ENCODE measurements around the gene SLC7A1.

The SLC7A1 gene

DNA sequence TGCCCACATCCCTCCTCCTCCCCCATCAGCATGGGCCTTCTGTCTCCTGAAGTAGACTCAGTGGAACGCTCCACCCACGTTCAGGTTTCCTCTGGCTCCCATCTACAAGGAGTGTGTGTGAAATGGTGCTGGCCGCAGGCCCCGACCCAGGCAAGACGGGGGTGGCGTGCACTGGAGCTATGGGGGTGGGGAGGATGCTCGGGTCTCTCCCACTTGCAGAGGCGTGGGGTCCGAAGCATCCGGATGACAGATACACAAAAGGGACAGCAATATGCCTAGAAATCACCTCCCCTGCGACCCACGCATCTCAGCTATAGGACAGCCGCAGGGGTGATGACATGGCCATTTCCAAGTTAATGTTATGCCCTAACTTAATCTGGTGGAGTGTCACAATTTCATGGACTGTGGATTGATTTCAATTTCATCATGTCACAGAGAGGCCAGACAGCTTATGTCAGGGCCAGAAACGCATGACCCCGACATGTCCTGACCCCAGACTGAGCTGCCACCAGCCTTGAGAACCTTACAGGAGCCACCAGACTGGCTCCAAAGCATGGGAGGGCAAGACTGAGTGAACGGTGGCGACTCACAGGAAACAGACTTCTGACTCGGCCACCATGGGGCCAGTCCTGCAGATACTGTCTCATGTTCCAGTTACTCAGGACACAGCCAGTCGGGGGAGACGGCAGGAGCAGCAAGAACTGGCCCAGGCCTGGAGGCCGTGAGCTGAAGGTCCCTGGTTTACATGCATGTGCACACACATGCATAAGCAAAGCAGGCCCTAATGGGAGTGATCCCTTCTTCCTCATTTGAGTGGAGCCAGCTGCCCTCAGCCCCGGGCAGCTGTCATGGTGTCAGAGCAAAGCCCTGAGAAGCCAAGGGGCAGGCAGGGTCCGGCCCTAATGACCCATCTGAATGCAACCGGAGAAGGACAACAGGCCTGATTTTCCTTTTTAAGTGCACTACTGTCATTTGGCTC, 82.2 kb downstream of the SLC7A1 start:
- Histone ChIP-seq H3K4me1 (ENCODE audit: control insufficient read depth in 1 of 2, insufficient read depth in 2 of 2, low read length in 2 of 2) (peaks cover 28 to 33% of the 10 kb centered on the region in 2 experiments), H3K79me1 (ENCODE audit: low read length) (peaks cover 32% of the 10 kb centered on the region), H3K27me3 (ENCODE audit: insufficient read depth, low read length) (no peaks in the 10 kb centered on the region), H2AFZ (ENCODE audit: insufficient read depth, low read length, poor library complexity) (no peak overlapping the region), H4K12ac (ENCODE audit: low read depth, low read length) (no peak overlapping the region), H3K4me2 (ENCODE audit: low read length) (no peak overlapping the region), H2BK120ac (ENCODE audit: insufficient read depth, low read length, poor library complexity) (peak overlapping the region; percentile 15), H2AK5ac (ENCODE audit: low read length) (peak overlapping the region; percentile 3), H2BK12ac (ENCODE audit: low read length) (peak overlapping the region; percentile 16), H3K27ac (ENCODE audit: low read depth, low read length) (peak overlapping the region; percentile 46), H2BK5ac (ENCODE audit: low read depth, low read length, poor library complexity) (peak overlapping the region; percentile 28), H4K8ac (ENCODE audit: low read depth, low read length) (peak overlapping the region; percentile 33), H3K9me3 (ENCODE audit: insufficient read depth, low read depth, low read length) (peaks cover 2% of the 10 kb centered on the region), H3K4me3 (ENCODE audit: low read depth, low read length) (no peak overlapping the region), H3K23ac (ENCODE audit: low read length) (no peak overlapping the region), H3K18ac (ENCODE audit: low read length) (peak overlapping the region; percentile 36), H4K91ac (ENCODE audit: low read depth, low read length) (peak overlapping the region; percentile 86), H3K4ac (ENCODE audit: low read depth, low read length) (no peak overlapping the region), H3K36me3 (ENCODE audit: control insufficient read depth in 1 of 2, insufficient read depth in 2 of 2, low read length in 2 of 2) (peaks cover 54 to 62% of the 10 kb centered on the region in 2 experiments), H3K14ac (ENCODE audit: low read length) (peak overlapping the region; percentile 2), H3K9ac (ENCODE audit: low read length) (no peak overlapping the region), H3K79me2 (ENCODE audit: control insufficient read depth, insufficient read depth, low read length, poor library complexity) (no peaks in the 10 kb centered on the region)
- no peak for DNase-seq
- WGBS (ENCODE audit: extremely low coverage, insufficient coverage, insufficient read length) = no CpG with 5 or more reads among the region's 24 CpGs

GRCh38 chr13:29511980-29512379, 83.5 kb downstream of the SLC7A1 start:
- no peak overlapping the region for H3K14ac ChIP-seq (ENCODE audit: low read length)
- H3K36me3 ChIP-seq (ENCODE audit: control insufficient read depth in 1 of 2, insufficient read depth in 2 of 2, low read length in 2 of 2) = peaks cover 45 to 52% of the 10 kb centered on the region in 2 experiments
- H3K18ac ChIP-seq (ENCODE audit: low read length) = peak overlapping the region; percentile 70
- peak overlapping the region; percentile 53 for H4K8ac ChIP-seq (ENCODE audit: low read depth, low read length)
- H3K79me1 ChIP-seq (ENCODE audit: low read length) = peaks cover 34% of the 10 kb centered on the region
- H3K9me3 ChIP-seq (ENCODE audit: insufficient read depth, low read depth, low read length) = peaks cover 2% of the 10 kb centered on the region
- no peaks in the 10 kb centered on the region for H3K79me2 ChIP-seq (ENCODE audit: control insufficient read depth, insufficient read depth, low read length, poor library complexity)
- H2AFZ ChIP-seq (ENCODE audit: insufficient read depth, low read length, poor library complexity) = no peak overlapping the region
- H2BK12ac ChIP-seq (ENCODE audit: low read length) = peak overlapping the region; percentile 72
- no peak overlapping the region for H3K27ac ChIP-seq (ENCODE audit: low read depth, low read length)
- H3K4me2 ChIP-seq (ENCODE audit: low read length) = no peak overlapping the region
- H3K27me3 ChIP-seq (ENCODE audit: insufficient read depth, low read length) = no peaks in the 10 kb centered on the region
- no CpG with 5 or more reads among the region's 8 CpGs for WGBS (ENCODE audit: extremely low coverage, insufficient coverage, insufficient read length)
- peak overlapping the region; percentile 35 for H2BK120ac ChIP-seq (ENCODE audit: insufficient read depth, low read length, poor library complexity)
- peak overlapping the region; percentile 73 for H2AK5ac ChIP-seq (ENCODE audit: low read length)
- H4K91ac ChIP-seq (ENCODE audit: low read depth, low read length) = peak overlapping the region; percentile 78
- H3K9ac ChIP-seq (ENCODE audit: low read length) = no peak overlapping the region
- H2BK5ac ChIP-seq (ENCODE audit: low read depth, low read length, poor library complexity) = no peak overlapping the region
- H4K12ac ChIP-seq (ENCODE audit: low read depth, low read length) = no peak overlapping the region
- H3K4me1 ChIP-seq (ENCODE audit: control insufficient read depth in 1 of 2, insufficient read depth in 2 of 2, low read length in 2 of 2) = peaks cover 30 to 36% of the 10 kb centered on the region in 2 experiments
- H3K4ac ChIP-seq (ENCODE audit: low read depth, low read length) = no peak overlapping the region
- no peak overlapping the region for H3K23ac ChIP-seq (ENCODE audit: low read length)
- no peak for DNase-seq
- no peak overlapping the region for H3K4me3 ChIP-seq (ENCODE audit: low read depth, low read length)

DNA sequence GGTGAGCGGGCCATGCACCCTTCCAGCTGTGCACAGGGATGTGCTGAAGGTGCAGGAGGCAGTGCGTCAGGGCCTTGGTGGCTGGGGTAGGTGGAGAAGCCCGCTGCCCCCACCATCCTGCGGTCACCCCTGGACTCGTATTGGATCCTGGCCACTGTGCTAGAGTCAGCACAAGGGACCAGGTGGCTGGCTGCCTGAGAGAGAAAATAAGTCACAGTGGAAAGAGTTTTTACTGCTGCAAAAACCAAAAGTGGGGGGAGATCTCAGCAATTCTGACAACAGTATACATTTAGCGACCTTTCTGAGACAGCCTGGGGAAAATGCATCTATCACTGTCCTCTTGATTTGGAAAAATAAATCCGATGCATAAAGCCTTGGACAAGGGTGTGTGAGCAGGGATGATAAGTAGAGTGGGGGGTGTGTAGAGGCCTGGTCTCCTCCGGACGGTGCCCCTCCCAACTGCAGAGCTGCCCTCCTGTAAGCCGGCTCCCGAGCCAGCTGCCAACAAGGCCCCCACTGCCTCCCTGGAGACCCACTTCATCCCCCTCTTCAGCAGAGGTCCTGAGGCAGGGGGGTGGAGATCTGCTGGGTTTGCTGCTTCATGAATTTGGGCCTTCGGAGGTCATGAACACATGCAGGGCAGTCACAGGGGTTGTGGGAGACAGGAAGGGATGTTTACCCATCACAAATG, 84.2 kb downstream of the SLC7A1 start:
- H3K79me2 ChIP-seq (ENCODE audit: control insufficient read depth, insufficient read depth, low read length, poor library complexity) = no peaks in the 10 kb centered on the region
- H2BK120ac ChIP-seq (ENCODE audit: insufficient read depth, low read length, poor library complexity) = peak overlapping the region; percentile 18
- no CpG with 5 or more reads among the region's 12 CpGs for WGBS (ENCODE audit: extremely low coverage, insufficient coverage, insufficient read length)
- peak overlapping the region; percentile 70 for H3K18ac ChIP-seq (ENCODE audit: low read length)
- H3K4me3 ChIP-seq (ENCODE audit: low read depth, low read length) = no peak overlapping the region
- H3K9me3 ChIP-seq (ENCODE audit: insufficient read depth, low read depth, low read length) = peaks cover 2% of the 10 kb centered on the region
- H4K12ac ChIP-seq (ENCODE audit: low read depth, low read length) = no peak overlapping the region
- H2BK12ac ChIP-seq (ENCODE audit: low read length) = peak overlapping the region; percentile 33
- H3K27ac ChIP-seq (ENCODE audit: low read depth, low read length) = no peak overlapping the region
- peaks cover 39 to 46% of the 10 kb centered on the region in 2 experiments for H3K36me3 ChIP-seq (ENCODE audit: control insufficient read depth in 1 of 2, insufficient read depth in 2 of 2, low read length in 2 of 2)
- H3K4ac ChIP-seq (ENCODE audit: low read depth, low read length) = peak overlapping the region; percentile 23
- peaks cover 30 to 36% of the 10 kb centered on the region in 2 experiments for H3K4me1 ChIP-seq (ENCODE audit: control insufficient read depth in 1 of 2, insufficient read depth in 2 of 2, low read length in 2 of 2)
- H4K8ac ChIP-seq (ENCODE audit: low read depth, low read length) = no peak overlapping the region
- H3K79me1 ChIP-seq (ENCODE audit: low read length) = peaks cover 32% of the 10 kb centered on the region
- no peak overlapping the region for H3K23ac ChIP-seq (ENCODE audit: low read length)
- no peaks in the 10 kb centered on the region for H3K27me3 ChIP-seq (ENCODE audit: insufficient read depth, low read length)
- H2AK5ac ChIP-seq (ENCODE audit: low read length) = peak overlapping the region; percentile 59
- no peak for DNase-seq
- H3K9ac ChIP-seq (ENCODE audit: low read length) = no peak overlapping the region
- no peak overlapping the region for H3K4me2 ChIP-seq (ENCODE audit: low read length)
- peak overlapping the region; percentile 16 for H3K14ac ChIP-seq (ENCODE audit: low read length)
- H4K91ac ChIP-seq (ENCODE audit: low read depth, low read length) = peak overlapping the region; percentile 60
- H2AFZ ChIP-seq (ENCODE audit: insufficient read depth, low read length, poor library complexity) = no peak overlapping the region
- no peak overlapping the region for H2BK5ac ChIP-seq (ENCODE audit: low read depth, low read length, poor library complexity)

- no peak overlapping the region for H3K27ac ChIP-seq (ENCODE audit: low read depth, low read length)
- no peak overlapping the region for H3K4me3 ChIP-seq (ENCODE audit: low read depth, low read length)
- peak overlapping the region; percentile 16 for H3K14ac ChIP-seq (ENCODE audit: low read length)
- H3K4ac ChIP-seq (ENCODE audit: low read depth, low read length) = peak overlapping the region; percentile 19
- no peaks in the 10 kb centered on the region for H3K27me3 ChIP-seq (ENCODE audit: insufficient read depth, low read length)
- peak overlapping the region; percentile 60 for H4K91ac ChIP-seq (ENCODE audit: low read depth, low read length)
- H4K8ac ChIP-seq (ENCODE audit: low read depth, low read length) = no peak overlapping the region
- H4K12ac ChIP-seq (ENCODE audit: low read depth, low read length) = no peak overlapping the region
- H3K9me3 ChIP-seq (ENCODE audit: insufficient read depth, low read depth, low read length) = peaks cover 2% of the 10 kb centered on the region
- no peak overlapping the region for H3K23ac ChIP-seq (ENCODE audit: low read length)
- no CpG with 5 or more reads among the region's 10 CpGs for WGBS (ENCODE audit: extremely low coverage, insufficient coverage, insufficient read length)
- H2BK120ac ChIP-seq (ENCODE audit: insufficient read depth, low read length, poor library complexity) = no peak overlapping the region
- no peak overlapping the region for H2AFZ ChIP-seq (ENCODE audit: insufficient read depth, low read length, poor library complexity)
- no peaks in the 10 kb centered on the region for H3K79me2 ChIP-seq (ENCODE audit: control insufficient read depth, insufficient read depth, low read length, poor library complexity)
- DNase-seq = no peak
- peak overlapping the region; percentile 59 for H2AK5ac ChIP-seq (ENCODE audit: low read length)
- H3K79me1 ChIP-seq (ENCODE audit: low read length) = peaks cover 32% of the 10 kb centered on the region
- H3K18ac ChIP-seq (ENCODE audit: low read length) = peak overlapping the region; percentile 70
- H3K4me2 ChIP-seq (ENCODE audit: low read length) = no peak overlapping the region
- H3K36me3 ChIP-seq (ENCODE audit: control insufficient read depth in 1 of 2, insufficient read depth in 2 of 2, low read length in 2 of 2) = peaks cover 34 to 40% of the 10 kb centered on the region in 2 experiments
- H2BK5ac ChIP-seq (ENCODE audit: low read depth, low read length, poor library complexity) = no peak overlapping the region
- no peak overlapping the region for H3K9ac ChIP-seq (ENCODE audit: low read length)
- peaks cover 30 to 36% of the 10 kb centered on the region in 2 experiments for H3K4me1 ChIP-seq (ENCODE audit: control insufficient read depth in 1 of 2, insufficient read depth in 2 of 2, low read length in 2 of 2)
- peak overlapping the region; percentile 19 for H2BK12ac ChIP-seq (ENCODE audit: low read length)
These were observed 84.8 kb downstream of the SLC7A1 start for GRCh38 chr13:29510651-29511084.

Measured in trophoblast cell (in vitro differentiated cells and primary cell).